Fibroblast of the conjunctiva (primary cell): Measurements from ENCODE around the gene ACBD4.

ENCODE experiments used
- DNase-seq: peaks from one replicate; pipeline ENCODE4 v3.0.0-alpha.2; 2010; ENCODE audit warnings: low read depth

The ACBD4 gene

DNA sequence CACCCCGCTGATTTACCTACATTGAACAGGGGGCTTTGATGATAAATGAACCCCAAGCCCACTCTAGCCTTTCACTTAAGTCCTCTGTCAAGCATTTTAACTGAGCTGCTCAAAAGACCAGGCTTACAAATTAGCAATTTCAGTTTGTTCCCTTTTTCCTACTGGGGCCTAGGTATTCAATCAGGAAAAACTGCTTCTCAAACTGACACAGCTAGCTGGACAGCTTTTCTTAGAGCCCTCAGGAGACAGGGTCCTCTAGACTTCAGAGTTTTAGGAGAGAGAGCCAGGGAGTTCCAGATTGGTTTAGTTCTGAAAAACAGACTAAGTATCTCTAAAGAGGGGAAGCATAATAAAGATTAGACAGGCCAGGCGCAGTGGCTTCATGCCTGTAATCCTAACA, 20.0 kb downstream of the ACBD4 start:
- no peak for DNase-seq

- no peak for DNase-seq
These were observed 20.8 kb downstream of the ACBD4 start for GRCh38 chr17:45156242-45156641.

DNA sequence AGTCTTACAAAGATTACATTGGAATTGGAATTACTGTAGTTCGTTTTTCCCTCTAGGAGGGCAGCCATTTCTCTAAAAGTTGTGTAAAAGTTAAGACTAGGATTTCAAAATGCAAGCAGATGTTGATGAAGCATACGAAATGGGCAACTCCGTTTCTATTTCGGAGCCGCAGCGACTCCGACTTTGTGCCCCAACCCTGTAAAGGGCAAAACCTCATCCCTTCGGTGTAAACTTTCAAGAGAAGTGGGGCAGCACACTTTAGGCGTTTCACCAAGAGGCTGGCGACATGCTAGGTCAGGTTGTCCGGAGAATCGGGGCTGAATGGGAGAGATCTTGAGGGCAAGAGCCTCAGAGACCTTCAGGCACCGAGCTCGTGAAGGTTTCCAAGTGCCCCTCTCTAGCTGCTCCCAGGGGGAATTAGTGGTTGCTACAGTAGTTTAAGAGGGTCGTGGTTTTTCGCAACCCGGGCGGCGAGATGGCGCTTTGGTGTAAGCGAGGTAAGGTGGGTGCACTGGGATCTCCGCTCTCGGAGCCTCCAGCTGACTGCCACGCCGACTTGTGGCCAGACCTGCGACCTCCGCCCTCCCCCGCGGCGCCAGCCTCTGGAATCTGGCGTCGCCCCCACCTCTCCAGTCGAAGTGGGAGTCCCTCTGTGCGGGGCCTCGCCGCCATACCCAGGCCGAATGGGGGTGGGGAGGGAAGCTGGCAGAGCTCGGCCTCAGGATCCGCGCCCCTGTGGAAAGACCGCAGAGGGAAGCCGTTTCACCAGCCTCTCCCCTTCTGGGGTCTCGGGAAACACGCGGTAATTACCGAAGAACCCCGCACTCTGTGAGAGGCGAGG, 25.2 kb downstream of the ACBD4 start:
- no peak for DNase-seq

GRCh38 chr17:45161288-45162024, 26.0 kb downstream of the ACBD4 start, which contains the start of gene HEXIM2:
Gene HEXIM2, plus strand, starts transcription at chr17:45161875. Its CDS starts 919 bp downstream, at chr17:45162794.
- DNase-seq: peak; percentile 99

DNA sequence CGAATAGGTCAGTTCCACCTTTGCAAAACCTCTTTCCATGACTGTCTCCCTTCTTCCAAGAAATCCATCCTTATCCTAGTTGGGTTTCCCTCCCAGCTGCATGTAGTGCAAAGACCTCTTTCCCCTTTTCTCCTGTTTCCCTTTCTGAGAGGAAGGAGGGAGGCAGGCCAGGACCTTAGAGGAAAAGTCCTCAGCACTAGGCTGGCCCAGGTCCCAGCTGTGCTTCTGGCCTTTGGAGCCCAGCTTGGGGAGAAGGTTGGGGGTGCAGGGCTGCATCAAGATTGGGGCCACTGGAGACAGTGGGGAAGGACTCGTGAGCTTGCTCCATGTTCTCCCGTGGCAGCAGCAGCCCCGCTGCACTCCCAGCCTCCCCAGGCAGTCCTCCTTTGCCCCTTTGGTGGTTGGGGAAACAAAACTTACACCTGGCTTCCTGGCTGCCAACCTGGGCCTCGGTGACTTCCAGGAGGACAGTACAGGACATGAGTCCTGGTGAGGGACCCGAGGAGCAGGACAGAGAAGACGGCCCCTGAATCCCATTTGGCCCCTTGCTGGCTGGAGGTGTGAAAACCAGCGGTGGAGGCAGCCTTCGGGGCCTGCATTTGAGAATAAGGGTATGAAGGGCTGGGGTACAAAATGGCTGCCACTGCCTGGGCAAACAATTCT, 26.7 kb downstream of the ACBD4 start:
- DNase-seq: no peak

DNA sequence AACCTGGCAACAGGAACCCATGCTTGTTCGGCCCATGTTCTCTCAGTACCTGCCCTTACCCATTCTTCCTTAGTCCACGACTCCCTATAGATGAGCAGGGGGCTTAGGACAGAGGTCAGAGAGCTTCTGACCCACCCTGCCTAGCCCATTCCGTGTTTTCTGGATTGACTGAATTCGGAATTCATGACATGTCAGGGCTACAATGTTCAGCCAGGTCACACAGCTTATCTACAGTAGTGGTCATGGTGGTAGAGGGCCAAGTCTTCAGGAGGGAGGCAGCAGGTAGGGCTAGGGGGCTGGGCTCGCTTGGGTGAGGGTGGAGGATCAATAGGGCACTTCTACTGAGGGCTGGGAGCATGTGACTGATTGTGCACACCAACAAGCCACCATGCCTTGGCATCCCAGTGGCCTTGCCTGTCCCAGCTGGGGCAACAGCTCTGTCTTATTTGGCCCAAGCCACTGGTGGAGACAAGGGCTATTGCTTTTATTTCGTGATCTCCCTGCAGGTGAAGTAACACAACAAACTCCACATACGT, 29.3 kb downstream of the ACBD4 start:
- no peak for DNase-seq

DNA sequence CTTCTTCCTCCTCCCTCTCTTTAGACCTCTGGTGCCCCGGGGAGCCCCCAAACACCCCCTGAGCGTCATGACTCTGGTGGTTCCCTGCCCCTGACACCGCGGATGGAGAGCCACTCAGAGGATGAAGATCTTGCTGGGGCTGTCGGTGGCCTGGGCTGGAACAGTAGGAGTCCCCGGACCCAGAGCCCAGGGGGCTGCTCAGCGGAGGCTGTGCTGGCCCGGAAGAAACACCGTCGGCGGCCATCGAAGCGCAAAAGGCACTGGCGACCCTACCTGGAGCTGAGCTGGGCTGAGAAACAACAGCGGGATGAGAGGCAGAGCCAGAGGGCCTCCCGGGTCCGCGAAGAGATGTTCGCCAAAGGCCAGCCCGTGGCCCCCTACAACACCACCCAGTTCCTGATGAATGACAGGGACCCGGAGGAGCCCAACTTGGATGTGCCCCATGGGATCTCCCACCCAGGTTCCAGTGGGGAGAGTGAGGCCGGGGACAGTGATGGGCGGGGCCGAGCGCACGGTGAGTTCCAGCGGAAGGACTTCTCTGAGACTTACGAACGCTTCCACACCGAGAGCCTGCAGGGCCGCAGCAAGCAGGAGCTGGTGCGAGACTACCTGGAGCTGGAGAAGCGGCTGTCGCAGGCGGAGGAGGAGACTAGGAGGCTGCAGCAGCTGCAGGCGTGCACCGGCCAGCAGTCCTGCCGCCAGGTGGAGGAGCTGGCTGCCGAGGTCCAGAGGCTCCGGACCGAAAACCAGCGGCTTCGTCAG, 33.7 kb downstream of the ACBD4 start:
- no peak for DNase-seq

DNA sequence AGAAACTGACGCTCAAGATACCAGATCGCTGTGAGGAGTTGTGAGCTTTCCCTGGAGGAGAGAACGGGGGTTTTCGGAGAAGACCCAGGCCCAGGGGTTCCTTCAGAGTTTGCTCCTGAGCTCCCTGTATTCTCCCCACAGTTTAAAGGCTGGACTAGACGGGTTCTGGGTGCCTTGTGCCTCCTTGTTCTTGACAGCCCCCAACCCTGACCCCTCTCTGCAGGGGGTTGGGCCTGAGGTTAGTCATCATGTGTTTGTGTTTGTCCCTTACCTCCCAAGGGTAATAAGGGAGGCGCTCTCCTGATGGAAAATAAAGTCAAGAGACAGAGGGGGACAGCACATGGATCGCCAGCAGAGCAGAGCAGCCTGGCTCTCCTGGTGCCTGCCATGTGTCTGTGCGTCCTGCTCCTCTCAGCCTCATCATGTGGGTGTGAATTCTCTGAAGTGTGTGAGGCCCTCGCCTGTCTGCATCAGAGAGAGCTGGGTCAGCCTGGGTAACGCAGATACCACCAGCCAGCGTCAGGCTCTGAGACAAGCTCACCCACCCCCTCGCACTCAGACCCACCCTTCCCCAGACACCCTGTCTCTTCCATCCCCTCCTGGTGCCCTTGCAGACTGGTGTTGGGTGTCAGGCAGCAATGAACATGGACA, 34.9 kb downstream of the ACBD4 start:
- DNase-seq: no peak

GRCh38 chr17:45170931-45171337, 35.4 kb downstream of the ACBD4 start:
- peak; percentile 91 for DNase-seq

DNA sequence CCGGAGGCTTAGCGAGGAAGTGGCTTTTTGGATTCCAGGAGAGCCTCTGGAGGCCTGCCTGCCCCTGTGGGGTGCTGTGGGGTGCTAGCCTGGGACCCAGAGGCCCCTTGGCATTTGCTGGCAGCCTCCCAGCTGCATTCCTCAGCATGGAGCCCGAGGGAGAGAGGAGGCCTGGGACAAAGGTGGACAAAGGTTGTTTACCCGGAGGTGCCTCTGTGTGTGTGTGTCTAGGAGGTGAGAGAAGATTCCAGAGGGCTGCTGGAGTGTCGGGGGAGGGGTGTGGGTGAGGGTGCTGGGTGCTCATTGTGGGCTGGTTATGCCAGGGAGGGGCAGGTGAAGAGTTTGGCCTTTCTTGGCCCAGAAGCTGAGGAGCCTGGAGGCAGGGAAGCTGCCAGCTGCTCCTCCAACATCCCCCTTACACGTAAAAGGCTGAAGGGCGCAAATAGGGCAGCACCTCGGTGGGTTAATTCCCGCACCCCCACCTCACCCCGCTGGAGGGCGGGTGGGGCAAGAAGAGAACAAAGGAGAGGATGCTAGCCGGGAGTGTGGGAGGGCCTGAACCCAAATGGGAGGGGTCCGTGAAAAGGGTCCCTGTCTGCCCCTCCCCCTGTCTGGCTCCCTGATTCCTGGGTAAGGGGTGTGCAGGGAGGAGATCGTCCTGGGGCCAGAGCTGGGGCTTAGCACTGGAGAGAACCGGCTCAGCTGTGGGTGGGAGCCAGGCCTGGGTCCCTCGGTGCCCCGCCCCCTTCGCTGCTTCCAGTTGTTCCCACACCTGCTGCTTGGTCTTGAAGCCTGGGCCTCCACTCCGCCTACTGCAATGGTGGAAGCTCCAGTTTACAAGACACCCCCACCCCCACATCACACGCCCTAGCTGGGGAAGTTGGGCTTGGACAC, 36.1 kb downstream of the ACBD4 start:
- no peak for DNase-seq

- no peak for DNase-seq
These were observed 36.7 kb downstream of the ACBD4 start for GRCh38 chr17:45172232-45172540.

GRCh38 chr17:45172541-45173286, 37.2 kb downstream of the ACBD4 start:
- peak; percentile 59 for DNase-seq

GRCh38 chr17:45175759-45176115, 40.2 kb downstream of the ACBD4 start:
- DNase-seq: no peak

- DNase-seq: no peak
These were observed 42.1 kb downstream of the ACBD4 start for GRCh38 chr17:45177563-45177962.

DNA sequence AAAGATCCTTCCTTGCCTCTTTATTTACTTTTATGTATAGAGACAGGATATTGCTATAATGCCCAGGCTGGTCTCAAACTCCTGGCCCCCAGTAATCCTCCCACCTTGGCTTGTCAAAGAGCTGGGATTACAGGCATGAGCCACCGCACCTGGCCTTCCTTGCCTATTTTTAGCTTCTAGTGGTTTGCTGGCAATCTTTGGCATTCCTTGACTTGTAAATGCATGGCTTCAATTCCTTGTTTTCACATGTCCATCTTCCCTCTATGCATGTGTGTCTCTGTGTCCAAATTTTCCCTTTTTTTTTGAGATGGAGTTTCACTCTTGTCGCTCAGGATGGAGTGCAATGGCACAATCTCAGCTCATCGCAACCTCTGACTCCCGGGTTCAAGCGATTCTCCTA, 48.7 kb downstream of the ACBD4 start:
- no peak for DNase-seq

- DNase-seq: no peak
These were observed 51.4 kb downstream of the ACBD4 start for GRCh38 chr17:45186801-45187354.

DNA sequence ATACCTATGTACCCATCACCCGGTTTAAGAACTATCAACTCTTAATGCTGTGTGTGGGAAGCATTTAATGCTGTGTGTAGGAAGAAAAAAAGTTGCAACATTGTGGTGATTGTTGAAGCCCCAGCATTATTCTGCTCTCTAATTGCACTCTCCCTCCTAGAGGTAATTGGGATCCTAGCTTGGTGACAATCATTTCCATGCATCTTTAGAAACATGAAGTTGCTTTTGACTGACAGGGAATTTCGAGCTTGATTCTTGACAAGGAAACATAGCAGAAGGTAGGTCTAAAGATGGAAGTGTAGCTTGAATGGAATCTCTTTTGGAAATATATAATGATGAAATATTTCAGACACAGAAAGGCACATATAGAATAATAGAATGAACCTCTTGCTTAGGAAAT, 53.5 kb downstream of the ACBD4 start:
- DNase-seq: no peak

DNA sequence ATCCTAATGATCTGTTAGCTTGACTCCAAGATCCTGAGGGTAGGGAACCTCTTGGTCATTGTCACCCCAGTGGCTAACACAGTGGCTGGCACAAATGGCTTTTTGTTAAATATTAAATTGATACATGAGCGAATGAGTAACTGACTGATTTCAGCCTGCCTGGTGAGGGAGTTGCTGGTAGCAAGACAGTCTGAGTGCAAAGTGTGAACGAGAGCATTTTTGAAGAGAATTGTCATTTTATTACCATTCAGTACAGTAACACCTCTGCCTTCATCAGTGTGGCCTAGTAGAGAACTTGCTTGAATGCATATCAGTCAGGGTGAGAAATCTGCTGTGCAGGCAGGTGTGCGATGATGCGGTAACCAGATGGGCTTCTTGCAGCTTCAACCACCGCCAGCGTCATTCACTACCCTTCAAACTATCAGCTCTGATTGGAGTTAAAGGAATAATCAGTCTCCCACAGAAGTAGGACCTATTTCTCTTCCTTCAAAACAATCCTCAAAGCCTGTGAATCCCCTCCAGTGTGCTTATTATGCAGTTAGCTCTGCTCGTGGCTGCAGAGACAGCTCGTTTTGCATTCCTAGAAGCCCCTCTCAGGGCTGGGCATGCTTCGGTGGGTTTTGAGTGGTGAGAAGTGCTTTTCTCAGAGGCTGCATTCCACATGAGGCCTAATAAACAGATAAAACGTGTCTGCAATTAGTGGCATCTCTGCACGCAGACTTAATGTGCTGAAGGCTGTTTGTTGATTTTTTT, 55.2 kb downstream of the ACBD4 start:
- DNase-seq: no peak
